ENCODE measurements around the gene SGMS1.

The SGMS1 gene

DNA sequence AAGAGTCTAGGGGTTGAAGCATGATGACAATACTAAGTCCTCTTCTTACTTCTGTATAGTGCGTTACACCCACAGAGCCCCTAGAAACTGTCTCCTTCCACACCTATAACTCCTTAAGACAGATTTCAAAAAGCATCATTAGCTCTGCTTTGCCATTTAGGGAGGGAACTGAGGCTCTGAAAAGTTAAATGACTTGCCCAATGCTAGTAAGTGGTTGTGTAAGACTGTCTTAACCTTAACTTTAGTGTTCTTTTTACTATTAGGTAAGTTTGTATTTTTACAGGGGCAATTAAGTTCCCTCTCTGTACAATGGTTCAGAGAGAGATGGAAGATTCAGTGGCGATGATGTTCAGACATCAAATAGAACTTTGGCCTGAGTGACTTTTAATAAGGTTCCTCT is 299.7 kb downstream of the SGMS1 start:
- DNase-seq (ENCODE audit: extremely low read depth in 1 of 2, low read depth in 1 of 2), result no peak

DNA sequence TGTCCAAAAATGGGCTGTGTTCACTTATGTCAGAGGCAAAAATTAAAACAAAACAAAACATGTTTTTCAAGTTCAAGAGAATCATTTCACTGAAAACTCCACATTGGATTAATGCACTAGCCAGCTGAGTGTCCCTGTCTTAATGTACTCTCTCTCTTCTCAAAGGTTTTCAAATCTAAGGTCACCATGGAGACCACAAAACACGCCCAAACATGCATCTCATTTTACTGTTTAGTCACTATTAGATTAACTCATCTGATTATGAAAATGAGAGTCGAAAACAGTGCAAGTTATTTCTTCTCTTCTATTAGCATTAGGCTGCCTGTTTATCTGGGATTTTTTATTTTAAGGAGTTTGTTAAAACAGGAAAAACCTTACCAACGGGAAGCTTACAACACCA is 301.7 kb downstream of the SGMS1 start:
- no peak for DNase-seq (ENCODE audit: extremely low read depth in 1 of 2, low read depth in 1 of 2)

DNA sequence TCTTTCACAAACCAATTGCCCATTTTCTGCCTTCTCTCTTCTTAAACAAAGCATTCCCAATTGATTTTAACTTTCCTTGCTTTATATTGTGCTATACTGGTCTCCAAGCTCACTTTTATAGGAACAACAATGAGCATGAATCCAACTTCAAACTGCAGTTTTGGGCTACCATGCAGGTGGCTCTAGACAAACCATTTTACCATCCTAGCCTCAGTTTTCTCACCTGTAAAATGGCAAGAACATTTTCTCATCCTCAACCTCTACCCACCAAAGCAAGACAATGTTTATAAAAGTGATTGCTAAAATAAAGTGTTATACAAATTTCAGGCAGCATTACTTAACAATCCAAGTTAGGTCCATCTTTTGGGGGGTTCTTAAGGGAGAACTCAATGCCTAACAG is 305.6 kb downstream of the SGMS1 start:
- DNase-seq (ENCODE audit: extremely low read depth in 1 of 2, low read depth in 1 of 2), result no peak

DNA sequence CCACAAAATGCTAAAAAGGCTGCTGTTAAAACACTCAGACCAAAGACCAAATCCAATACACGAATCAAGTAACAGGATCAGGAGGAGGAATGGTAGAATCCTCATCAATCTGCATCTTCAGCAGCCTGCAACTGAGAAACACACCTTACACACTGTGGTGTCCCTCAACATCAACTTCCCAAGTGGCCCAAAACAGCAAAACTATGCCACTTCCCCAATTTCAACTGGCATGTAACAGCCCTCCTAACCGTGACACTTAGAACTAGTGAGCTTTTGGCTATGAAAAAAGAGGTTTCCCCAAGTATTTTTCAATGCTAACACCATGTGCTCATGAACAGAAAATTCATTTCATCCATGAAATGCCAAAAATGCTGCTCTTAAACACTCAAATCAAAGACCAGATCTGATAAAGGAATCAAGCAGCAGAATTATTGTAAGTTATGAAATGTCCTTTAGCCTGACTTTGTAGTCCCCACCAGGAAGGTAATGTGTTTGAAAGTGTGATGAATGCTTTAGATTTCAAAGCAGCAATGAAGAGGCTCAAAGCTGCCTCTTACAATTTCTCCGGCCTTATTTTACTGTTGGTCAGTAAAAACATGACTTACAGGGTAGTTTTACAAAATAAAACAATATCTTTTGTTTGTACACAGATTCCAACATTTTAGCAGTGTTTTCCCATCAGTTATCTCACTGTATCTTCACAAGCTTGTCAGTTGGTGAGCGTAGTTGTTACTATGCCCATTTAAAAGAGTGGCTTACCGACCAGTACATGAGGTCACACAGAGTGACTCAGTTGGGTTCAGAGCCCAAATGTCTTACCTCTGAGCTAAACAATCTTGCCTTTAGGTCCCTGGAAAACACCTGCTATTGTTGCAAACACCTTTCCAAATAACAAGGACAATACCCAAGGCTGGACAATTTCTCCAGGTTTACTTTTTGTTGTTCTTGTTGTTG is 306.8 kb downstream of the SGMS1 start:
- DNase-seq (ENCODE audit: extremely low read depth in 1 of 2, low read depth in 1 of 2), result no peak

DNA sequence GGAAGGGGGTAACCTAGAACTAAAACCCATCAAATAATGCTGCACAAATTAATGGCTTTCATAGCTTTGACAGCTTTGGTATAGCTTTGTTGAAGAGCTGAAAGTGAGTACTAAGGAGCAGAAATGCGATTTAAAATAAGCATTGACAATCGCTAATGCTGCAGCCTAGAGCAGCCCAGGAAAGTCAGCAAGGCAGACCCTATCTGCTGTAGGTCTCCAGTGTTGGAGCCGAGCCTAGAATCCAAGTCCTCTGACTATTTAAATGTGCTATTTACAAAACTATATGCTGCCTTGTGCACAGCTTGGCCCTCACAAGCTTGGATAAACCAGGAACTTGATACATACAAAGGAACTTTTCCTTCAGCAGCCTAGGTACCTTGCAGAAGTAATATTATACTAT is 307.6 kb downstream of the SGMS1 start:
- DNase-seq (ENCODE audit: extremely low read depth in 1 of 2, low read depth in 1 of 2), result no peak

DNA sequence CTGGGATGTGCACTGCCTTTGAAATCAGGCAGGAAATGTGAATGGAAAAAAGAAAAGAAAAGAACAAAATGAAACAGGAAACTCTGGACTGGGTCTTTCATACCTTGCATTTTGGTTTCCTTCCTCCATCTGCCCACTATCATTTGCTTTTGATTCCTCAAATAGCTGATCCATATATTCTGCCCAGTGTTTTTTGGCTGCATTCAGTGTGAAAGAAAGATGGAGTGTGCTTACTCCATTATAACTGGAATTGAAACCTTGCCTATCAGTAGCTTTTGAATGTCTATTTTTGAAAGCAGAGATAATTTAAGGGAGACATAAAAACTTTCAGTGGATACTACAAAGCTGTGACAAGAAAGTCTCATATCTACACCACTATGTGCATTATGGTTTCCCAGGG is 308.3 kb downstream of the SGMS1 start:
- no peak for DNase-seq (ENCODE audit: extremely low read depth in 1 of 2, low read depth in 1 of 2)

DNA sequence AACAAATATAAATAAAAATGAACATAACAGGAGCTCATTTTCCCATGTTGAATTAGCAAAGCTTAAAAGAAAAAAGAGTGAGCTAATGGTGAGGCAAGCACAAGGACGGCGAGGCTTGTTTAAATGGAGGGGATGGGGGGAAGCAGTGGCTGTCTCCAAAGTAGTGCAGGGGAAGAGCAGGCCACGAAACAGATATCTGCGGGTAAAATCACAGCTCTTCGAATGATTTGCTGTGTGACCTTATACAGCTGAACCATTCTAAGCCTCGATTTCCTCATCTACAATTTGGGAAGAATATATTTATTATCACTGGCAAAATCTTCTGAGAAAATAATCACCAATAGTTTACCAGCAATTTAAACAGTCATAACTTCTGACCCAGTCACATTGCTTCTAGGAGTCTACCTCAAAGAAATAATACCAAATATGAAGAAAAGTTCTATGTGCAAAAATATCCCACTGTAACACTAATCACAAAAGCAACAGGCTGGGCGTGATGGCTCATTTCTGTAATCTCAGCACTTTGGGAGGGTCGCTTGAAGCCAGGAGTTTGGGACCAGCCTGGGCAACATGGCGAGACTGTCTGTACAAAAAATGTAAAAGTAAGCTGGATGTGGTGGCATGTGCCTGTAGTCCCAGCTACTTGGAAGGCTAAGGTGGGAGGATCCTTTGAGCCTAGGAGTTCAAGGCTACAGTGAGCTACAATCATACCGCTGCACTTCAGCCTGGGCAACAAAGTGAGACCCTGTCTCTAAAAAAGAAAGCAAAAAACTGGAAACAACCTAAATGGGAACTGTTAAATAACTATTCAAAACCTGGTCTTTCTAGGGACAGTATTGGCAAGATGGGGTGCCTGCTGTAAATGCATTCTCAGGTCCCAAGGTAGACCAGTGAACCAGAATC is 309.3 kb downstream of the SGMS1 start:
- no peak for DNase-seq (ENCODE audit: extremely low read depth in 1 of 2, low read depth in 1 of 2)

DNA sequence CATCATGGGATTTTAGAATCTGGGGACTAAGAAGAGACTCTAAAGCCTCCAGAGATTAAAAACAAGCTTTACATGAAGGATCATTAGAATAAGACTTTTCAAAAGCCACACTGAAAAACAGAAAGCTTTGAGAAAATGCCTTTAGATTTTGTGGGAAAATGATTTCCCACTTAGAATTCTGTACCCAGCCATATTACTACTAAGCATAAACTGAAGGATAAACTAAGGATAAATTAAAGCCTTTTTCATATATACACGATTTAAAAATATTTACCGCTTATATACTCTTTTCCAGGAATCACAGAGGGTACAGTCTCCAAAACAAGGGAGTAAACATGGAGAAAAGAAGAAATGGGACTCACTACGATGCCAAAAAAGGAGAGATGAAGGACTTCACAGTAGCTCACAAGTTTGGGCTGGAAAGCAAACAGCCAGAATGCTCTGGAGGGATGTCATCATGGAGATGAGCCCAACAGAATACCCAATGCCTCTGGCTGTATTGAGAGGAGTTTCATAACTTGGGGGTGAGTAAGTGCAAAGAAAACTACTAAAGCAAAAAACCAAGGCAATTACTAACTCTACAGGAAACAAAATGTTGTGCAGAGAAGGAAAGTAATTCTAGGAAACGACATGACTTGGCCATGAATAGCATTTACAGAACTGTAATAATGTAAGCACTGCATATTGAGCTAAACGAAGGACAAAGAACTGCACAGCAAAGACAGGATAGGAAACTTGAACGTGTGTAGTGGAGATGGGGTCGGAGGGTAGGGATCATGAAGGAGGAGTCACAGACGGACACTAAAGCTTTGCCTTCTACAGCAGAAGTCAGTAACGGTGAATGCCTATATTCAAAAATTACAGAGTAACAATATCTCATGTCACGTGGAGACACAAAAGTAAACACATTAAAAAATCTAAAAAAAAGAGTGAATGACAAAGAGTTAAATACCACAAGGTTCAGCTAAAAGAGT is 311.0 kb downstream of the SGMS1 start:
- no peak for DNase-seq (ENCODE audit: extremely low read depth in 1 of 2, low read depth in 1 of 2)

DNA sequence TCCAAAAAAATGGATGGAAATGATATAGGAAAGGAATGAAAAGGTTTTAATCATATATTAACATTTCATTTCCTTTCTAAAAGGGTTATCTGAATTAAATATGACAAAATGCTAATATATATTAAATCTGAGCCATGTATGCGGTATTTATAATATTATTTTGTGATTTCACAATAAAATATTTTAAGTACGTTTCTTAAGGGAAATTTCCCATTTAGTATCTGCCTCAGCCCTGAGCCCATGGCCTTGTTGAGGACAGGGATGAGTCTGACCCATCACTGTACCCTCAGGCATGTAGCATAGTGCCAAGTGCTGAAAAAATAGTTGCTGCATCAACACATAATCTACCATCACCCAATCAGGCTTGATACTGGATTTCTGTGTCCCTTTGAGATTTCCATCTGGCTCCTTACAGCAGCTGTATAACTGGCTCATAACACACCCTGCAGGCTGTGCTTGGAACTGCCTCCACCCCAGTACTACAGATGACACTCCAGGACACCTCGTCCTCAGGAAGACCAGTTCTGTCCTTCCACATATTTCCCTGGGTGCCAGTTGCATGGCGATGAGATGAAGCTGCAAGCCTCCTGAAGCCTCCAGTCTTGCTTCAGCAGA is 313.1 kb downstream of the SGMS1 start:
- peak; percentile 3 to 13 for DNase-seq (ENCODE audit: extremely low read depth in 1 of 2, low read depth in 1 of 2)

DNA sequence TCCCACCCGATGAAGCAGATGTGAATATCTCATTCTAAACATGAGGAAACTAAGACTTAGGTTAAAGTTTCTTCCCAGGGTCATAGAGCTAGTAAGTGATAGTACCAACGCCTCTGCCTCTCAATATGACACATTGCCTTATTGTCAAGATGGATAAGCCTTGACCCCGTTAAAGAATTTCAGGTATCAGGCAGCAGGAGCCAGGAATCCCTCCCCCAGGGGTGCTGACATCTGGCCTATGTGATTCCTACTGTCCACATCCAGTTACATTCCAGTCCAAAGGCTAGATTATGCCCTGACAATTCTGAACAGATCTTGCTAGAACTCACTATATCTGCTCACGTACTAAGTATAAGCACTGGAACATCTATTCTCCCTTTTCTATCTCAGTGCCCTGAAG is 314.4 kb downstream of the SGMS1 start:
- DNase-seq (ENCODE audit: extremely low read depth in 1 of 2, low read depth in 1 of 2), result no peak

DNA sequence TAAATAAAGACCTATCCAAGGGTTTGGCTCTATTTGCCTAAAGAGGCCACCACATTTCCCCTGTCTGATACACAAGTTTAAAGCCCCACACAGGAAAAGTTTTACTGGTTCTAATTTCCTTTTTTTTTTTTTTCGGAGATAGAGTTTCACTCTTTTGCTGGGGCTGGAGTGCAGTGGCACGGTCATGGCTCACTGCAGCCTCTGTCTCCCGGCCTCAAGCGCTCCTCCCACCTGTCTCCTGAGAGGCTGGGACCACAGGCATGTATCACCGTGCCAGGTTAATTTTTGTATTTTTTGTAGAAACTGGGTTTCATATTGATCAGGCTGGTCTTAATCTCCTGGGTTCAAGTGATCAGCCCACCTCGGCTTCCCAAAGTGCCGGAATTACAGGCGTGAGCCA is 319.1 kb downstream of the SGMS1 start:
- DNase-seq (ENCODE audit: extremely low read depth in 1 of 2, low read depth in 1 of 2), result no peak

DNA sequence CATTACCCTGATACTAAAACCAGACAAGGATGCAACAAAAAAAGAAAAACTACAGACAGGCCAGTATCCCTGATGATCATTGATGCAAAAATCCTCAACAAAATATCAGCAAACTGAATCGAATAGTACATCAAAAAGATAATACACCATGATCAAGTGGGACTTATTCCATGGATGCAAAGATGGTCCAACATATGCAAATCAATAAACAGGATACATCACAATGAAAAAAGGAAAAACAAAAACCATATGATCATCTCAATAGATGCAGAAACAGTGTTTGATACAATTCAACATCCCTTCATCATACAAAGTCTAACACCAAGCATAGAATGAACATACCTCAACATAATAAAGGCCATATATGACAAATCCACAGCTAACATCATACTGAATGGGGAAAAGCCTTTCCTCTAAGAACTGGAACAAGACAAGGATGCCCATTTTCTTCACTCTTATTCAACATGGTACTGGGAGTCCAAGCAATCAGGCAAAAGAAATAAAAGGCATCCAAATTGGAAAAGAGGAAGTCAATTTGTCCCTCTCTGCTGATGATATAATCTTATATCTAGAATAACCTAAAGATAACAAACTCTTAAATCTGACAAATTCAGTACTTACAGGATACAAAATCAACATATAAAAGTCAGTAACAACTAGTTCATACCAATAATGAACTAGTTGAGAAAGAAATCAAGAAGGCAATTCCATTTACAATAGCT is 323.6 kb downstream of the SGMS1 start:
- no peak for DNase-seq (ENCODE audit: extremely low read depth in 1 of 2, low read depth in 1 of 2)

DNA sequence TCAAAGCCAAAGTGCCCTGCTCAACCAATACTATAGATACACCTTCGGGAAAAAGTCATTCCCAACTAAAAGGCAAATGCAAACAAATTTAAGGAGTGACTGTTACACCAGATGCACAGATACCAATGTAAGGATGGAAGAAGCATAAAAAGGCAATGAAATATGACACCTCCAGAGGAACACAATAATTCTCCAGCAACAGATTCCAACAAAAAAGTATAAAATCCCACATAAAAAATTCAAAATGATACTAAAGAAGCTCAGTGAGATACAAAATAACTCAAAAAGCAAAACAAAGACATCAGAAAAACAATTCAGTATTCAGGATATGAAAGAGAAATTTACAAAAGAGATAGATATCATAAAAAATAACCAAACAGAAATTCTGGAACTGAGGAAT is 328.4 kb downstream of the SGMS1 start:
- DNase-seq (ENCODE audit: extremely low read depth in 1 of 2, low read depth in 1 of 2), result no peak

DNA sequence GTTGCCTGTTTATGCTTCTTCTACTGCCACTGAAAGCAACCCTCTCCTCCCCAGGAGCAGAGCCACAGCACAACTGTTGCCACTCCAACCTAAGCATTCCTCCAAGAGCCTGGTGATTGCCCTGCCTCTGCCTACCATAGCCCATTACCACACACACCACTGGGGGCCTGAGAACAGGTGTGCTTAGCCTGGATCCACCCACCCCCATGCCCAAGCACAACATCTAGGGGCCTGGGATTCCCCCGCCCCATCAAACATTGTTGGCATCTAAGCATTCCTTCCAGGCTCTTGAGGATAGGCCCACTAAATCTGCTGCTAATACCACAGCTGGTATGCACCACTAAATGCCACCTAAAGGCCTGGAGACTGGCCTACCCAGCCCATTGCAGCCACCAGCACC is 329.2 kb downstream of the SGMS1 start:
- no peak for DNase-seq (ENCODE audit: extremely low read depth in 1 of 2, low read depth in 1 of 2)

DNA sequence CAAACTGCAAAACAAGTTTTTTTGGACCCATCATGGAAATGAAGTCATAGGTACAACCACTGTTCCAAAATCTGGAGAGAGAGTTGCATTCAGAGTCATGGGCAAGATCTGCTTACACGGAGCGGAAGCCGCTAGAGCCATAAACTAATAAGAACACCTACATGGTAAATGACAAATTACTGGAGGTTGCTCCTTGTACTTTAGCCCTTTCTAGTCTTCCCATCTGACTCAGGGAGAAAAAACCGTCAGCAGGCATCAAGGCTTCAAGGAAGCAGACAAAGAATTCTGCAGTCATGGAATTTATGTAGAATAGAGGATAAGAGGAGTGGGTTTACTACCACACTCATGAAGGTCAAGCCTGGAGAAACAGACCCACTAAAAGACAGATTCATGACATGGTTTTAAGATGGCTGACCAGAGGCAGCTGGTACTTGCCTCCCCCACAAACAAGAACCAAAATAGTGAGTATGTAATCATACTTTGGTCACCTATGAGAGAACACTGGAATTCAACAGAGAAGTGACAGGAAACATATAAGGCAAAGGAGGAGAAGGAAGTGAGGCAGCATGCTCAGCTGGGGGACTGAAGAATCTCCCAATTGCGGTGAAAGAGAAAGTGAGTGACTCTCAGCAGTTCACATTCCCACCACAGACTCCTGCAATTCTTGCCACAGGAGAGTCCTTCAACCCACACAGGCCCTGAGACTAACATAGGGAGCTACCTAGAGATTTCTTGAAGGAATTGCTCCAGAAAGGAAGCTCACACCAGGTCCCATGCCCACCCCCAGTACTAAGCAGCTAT is 330.0 kb downstream of the SGMS1 start:
- no peak for DNase-seq (ENCODE audit: extremely low read depth in 1 of 2, low read depth in 1 of 2)

DNA sequence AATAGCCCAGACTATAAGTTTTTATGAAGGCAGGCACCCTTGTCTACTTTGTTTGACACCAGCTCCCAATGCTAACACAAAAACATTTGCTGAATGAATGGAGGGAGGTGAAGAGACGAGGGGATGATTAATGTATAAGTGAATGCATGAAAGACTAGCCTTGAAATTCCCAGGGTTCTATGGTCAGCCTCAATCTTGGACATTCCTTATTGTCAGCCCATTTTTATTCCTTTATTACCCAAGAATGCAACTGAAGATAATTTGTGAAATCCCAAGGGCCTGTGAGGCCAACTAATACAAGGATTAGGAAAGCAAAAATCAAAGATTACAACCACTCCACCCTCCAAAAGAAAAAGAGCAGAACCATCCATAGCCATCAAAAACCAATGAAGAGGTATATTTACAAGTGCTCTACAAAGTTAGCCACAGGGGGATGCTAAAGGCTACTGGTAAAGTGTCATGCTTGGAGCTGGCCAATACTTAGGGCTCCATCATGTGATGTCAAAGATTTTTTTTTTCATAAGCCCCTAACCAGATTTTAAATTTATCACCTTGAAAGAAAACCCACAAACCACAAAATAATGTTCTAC is 332.4 kb downstream of the SGMS1 start:
- DNase-seq (ENCODE audit: extremely low read depth in 1 of 2, low read depth in 1 of 2), result no peak

DNA sequence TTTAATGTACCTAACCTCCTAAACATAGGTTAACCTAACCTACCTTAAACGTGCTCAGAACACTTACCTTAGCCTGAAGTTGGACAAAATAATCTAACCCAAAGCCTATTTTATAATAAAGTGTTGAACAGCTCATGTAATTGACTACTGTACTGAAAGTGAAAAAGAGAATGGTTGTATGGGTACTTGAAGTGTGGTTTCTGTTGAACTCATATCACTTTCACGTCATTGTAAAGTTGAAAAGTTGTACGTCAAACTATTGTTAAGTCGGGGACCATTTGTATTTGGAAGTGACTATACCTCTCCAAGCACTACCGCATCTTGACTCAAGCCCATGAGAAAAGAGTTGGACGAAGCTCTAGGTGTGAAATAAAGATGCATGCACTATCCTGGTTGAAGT is 334.6 kb downstream of the SGMS1 start:
- no peak for DNase-seq (ENCODE audit: extremely low read depth in 1 of 2, low read depth in 1 of 2)

DNA sequence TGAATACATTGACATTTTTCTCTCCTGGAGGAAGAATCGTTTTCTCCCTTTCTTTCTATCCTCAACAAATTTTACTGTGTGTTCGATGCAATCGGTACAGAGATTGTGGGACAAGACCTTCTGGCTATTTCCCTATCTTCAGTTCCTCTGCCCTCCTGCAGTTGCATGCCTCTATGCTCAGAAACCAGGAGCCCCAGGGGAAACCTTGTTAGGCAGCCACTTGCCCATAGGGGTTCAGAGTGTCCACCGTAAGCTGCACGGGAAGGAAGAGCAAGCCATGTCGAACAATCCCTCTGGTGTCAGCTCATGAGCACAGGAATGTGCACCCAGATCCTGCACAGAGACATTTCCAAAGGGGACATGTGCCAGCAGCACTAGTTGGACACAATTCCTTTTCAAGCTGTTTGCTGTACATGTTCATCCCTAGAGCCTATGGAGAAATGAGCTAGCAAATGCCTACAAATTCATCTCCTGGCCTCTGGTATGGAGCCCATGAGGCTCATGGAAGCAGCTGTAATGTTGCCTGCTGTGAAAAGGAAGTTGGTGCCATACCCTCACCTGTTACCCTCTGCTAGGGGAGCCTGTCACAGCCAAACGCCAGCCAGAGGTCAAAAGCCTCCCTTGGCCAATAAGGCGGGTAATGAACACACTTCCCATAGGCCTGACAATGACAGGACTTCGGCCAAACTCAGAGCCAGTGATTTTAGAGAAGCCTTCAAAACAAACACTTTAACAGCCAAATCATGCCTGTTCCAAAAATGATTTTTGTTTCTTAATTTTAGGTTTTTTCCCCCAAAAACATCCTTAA is 336.6 kb downstream of the SGMS1 start:
- no peak for DNase-seq (ENCODE audit: extremely low read depth in 1 of 2, low read depth in 1 of 2)
